ENCODE results near the gene BPNT1. TPM values are rescaled to one million over a fixed set of nuclear protein-coding genes. Genes with fewer than 3 reads are reported as not detected.

The BPNT1 gene
- total and polyA plus RNA-seq, 2 of the 8 experiments (the other 6 are each of a cell fraction or from before 2014, with no cell fraction given): 13.2 to 16.3 TPM

- Histone ChIP-seq H2AFZ (ENCODE audit: low read length) (no peak overlapping the region), H3K4me3 (ENCODE audit: extremely low read depth in 1 of 4, insufficient read depth in 2 of 4, low read depth in 3 of 4, low read length in 4 of 4) (no peak overlapping the region), H4K8ac (ENCODE audit: extremely low read depth, insufficient read depth, low read length) (no peak overlapping the region), H3K27me3 (replicated peaks in 1 of 4; ENCODE audit: control insufficient read depth in 3 of 4, extremely low read depth in 1 of 4, insufficient read depth in 3 of 4, low read length in 3 of 4) (no peaks in the 10 kb centered on the region), H3K4ac (replicated peaks; ENCODE audit: insufficient read length, low read depth, low read length) (no peak overlapping the region), H2BK20ac (ENCODE audit: low read length) (no peak overlapping the region), H4K91ac (replicated peaks; ENCODE audit: insufficient read length, low read length) (no peak overlapping the region), H3K79me2 (ENCODE audit: control insufficient read depth in 1 of 2, insufficient read depth in 2 of 2, low read length in 2 of 2) (no peaks in the 10 kb centered on the region), H2BK120ac (replicated peaks; ENCODE audit: low read depth, low read length) (no peak overlapping the region), H2BK15ac (ENCODE audit: low read length) (no peak overlapping the region), H3K4me1 (replicated peaks in 1 of 4; ENCODE audit: control insufficient read depth in 3 of 4, insufficient read depth in 4 of 4, low read length in 3 of 4) (no peaks in the 10 kb centered on the region), H3K23me2 (ENCODE audit: low read depth, low read length) (no peaks in the 10 kb centered on the region), H3K4me2 (ENCODE audit: insufficient read depth in 1 of 2, low read depth in 2 of 2, low read length in 2 of 2) (no peak overlapping the region), H3K18ac (ENCODE audit: extremely low read depth, low read length) (no peak overlapping the region), H4K20me1 (replicated peaks in 1 of 2; ENCODE audit: control insufficient read depth in 1 of 2, insufficient read depth in 2 of 2, low read length in 2 of 2) (no peaks in the 10 kb centered on the region), H3K27ac (ENCODE audit: low read depth, low read length) (no peak overlapping the region), H3K36me3 (ENCODE audit: control insufficient read depth in 2 of 4, insufficient read depth in 4 of 4, low read length in 3 of 4) (peaks cover 0 to 14% (median 1%) of the 10 kb centered on the region in 4 experiments; a peak in 4 of 8 replicates), H2BK12ac (ENCODE audit: low read depth, low read length) (no peak overlapping the region), H3K9me3 (ENCODE audit: insufficient read depth in 2 of 2, low read depth in 1 of 2, low read length in 1 of 2) (no peaks in the 10 kb centered on the region), H3K56ac (replicated peaks; ENCODE audit: insufficient read length, low read depth, low read length) (no peak overlapping the region), H3K79me1 (ENCODE audit: low read depth, low read length) (no peaks in the 10 kb centered on the region), H4K5ac (ENCODE audit: insufficient read length, low read depth, low read length) (no peak overlapping the region), H3K14ac (ENCODE audit: insufficient read length) (no peak overlapping the region), H2AK5ac (ENCODE audit: low read depth, low read length) (no peak overlapping the region), H3K9ac (replicated peaks in 1 of 4; ENCODE audit: extremely low read depth in 1 of 4, low read depth in 3 of 4, low read length in 3 of 4) (no peak overlapping the region), H3K23ac (ENCODE audit: insufficient read length) (no peak overlapping the region), H2BK5ac (ENCODE audit: low read depth, low read length) (no peak overlapping the region)
- CTCF ChIA-PET (ENCODE audit: partially characterized antibody): interaction anchor here (1.1 to 2.7 kb wide), 5 partner anchors 18 to 709 kb away, joined by 3 to 11 read pairs (median 4); no protein-coding TSS in a partner anchor
- no peak for FAIRE-seq
- no peak for DNase-seq (ENCODE audit: low read depth in 1 of 2, low spot score in 2 of 2)
- POLR2A ChIA-PET (ENCODE audit: partially characterized antibody): no interaction called here
- WGBS, 2 experiments (ENCODE audit: extremely low coverage in 1 of 2, insufficient coverage in 1 of 2, insufficient read length in 1 of 2, insufficient replicate concordance in 2 of 2, low coverage in 1 of 2, low lambda C conversion rate in 2 of 2, missing lambda C conversion rate in 1 of 2): 84% methylated on average over 3 of the region's 3 CpGs; no CpG with 5 or more reads in 1 of the 2 experiments
- TF ChIP-seq KDM5A (IDR thresholded peaks at IDR 0.05; ENCODE audit: low read length) (no peak), TBP (IDR thresholded peaks at IDR 0.05; ENCODE audit: low read depth, low read length) (no peak), GABPA (IDR thresholded peaks at IDR 0.05; ENCODE audit: borderline replicate concordance, insufficient read depth, low read length) (no peak), MAFK (IDR thresholded peaks at IDR 0.05; ENCODE audit: low read depth, low read length) (no peak), ATF2 (IDR thresholded peaks at IDR 0.05; ENCODE audit: low read length) (no peak), SP1 (IDR thresholded peaks at IDR 0.05; ENCODE audit: low read depth, low read length) (no peak), NANOG (IDR thresholded peaks at IDR 0.05; ENCODE audit: insufficient read depth, low read depth, low read length, poor library complexity, severe bottlenecking) (no peak), SIX5 (IDR thresholded peaks at IDR 0.05; ENCODE audit: low read depth, low read length) (no peak), CHD1 (IDR thresholded peaks at IDR 0.05; ENCODE audit: low read depth, low read length) (no peak), ZNF274 (IDR thresholded peaks at IDR 0.05; ENCODE audit: borderline replicate concordance, extremely low read depth, low read length) (no peak), RFX5 (IDR thresholded peaks at IDR 0.05; ENCODE audit: borderline replicate concordance, low read depth, low read length) (no peak)
Observed at GRCh38 chr1:220067269-220068204, 22.1 kb downstream of the BPNT1 start.
